AG04449 (cell line): Measurements from ENCODE around the gene DOCK1.

ENCODE experiments used
- CTCF ChIA-PET: fragments of 350-600 bp; formaldehyde crosslinking; extraction: SDS; loops from one replicate; lab custom pipeline; 2021; ENCODE audit warnings: antibody characterized with exemption; lab: Yijun Ruan, JAX
- POLR2A ChIA-PET: fragments of 400-600, 350-600 bp; formaldehyde crosslinking; extraction: SDS; loops from one replicate; lab custom pipeline; 2020; ENCODE audit warnings: antibody characterized with exemption, inconsistent platforms; lab: Yijun Ruan, JAX
- DNase-seq: peaks from one replicate; pipeline ENCODE4 v3.0.0-alpha.2; 2010; ENCODE audit warnings: low read depth, low spot score
- H3K4me3 ChIP-seq: 2 replicates; pipeline ENCODE4 v1.5.1; 2011; ENCODE audit warnings: low read depth, mild to moderate bottlenecking, control low read depth, low read length
- TF ChIP-seq, protein P1 (sequence below): IDR thresholded peaks from one replicate; pipeline ENCODE4 v1.5.1; 2011; ENCODE audit warnings: mild to moderate bottlenecking, moderate library complexity, low read length, control low read depth, inconsistent platforms; ENCODE audit not compliant: insufficient read depth; ENCODE audit errors: missing control alignments

Gene DOCK1

DNA sequence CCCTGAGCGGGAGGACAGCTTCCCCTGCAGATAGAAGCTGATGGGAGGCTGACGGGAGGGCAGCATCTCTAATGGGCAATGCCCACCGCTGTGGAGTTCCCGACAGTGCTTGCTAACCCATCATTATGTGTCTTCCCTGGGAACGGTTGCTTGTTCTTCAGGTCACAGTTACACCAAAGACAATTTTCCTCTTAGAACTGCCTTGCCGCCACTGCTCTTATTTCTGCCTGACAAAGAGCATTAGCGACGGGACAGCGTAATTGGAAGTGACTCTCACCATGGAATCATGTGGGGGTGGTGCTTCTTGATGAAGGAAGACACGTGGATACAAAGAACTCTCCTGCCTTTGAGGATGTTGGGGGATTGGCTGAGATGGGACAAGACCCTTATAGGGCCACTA lies 562.6 kb downstream of the DOCK1 start:
- no peak overlapping the region for H3K4me3 ChIP-seq
- TF ChIP-seq, protein P1, sequence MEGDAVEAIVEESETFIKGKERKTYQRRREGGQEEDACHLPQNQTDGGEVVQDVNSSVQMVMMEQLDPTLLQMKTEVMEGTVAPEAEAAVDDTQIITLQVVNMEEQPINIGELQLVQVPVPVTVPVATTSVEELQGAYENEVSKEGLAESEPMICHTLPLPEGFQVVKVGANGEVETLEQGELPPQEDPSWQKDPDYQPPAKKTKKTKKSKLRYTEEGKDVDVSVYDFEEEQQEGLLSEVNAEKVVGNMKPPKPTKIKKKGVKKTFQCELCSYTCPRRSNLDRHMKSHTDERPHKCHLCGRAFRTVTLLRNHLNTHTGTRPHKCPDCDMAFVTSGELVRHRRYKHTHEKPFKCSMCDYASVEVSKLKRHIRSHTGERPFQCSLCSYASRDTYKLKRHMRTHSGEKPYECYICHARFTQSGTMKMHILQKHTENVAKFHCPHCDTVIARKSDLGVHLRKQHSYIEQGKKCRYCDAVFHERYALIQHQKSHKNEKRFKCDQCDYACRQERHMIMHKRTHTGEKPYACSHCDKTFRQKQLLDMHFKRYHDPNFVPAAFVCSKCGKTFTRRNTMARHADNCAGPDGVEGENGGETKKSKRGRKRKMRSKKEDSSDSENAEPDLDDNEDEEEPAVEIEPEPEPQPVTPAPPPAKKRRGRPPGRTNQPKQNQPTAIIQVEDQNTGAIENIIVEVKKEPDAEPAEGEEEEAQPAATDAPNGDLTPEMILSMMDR = no peak
- DNase-seq = no peak
- CTCF ChIA-PET = no interaction called here
- POLR2A ChIA-PET = no interaction called here

GRCh38 chr10:127468632-127469031 lies 563.4 kb downstream of the DOCK1 start:
- ChIA-PET POLR2A (no interaction called here), CTCF (no interaction called here)
- no peak for DNase-seq
- TF ChIP-seq, protein P1 = no peak
- H3K4me3 ChIP-seq = no peak overlapping the region

DNA sequence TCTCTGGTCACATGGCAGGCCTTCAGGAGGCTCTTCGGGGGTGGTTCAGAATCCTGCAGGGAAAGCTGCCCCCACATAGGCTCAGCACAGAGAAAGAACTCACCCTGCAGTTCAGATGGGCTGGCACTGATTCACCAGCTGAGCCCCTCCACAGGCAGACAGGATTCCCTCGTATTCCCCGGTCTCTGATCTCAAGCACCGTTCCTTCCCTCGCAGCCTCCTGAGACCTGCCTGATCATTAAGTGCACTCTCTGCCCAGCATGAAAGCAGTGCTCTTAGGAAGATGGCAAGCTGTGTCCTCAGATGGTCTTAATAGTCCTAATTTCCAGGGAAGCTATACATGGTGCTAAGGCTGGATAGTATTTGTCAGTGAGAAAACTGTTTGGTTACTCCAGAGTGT lies 565.7 kb downstream of the DOCK1 start:
- TF ChIP-seq, protein P1 = no peak
- no peak for DNase-seq
- ChIA-PET POLR2A (no interaction called here), CTCF (no interaction called here)
- no peak overlapping the region for H3K4me3 ChIP-seq

DNA sequence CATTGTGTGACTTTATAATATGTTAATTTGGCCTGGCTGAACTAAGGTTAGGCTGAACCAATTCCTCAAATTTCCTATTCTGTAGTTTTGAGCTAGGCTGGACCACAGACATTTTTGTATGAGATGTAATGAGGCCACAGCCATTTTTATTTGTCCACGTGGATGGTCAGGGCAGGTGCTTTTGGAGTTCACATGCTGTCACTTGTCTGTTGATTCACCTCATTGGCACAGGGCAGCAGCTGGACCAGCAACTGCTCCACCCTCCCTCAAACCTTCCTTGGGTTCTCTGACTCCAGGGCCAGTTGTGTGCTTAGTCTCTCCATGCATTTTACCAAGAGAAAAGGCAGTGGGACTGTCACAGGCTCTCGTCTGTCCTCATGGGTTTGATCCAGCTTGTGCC lies 567.7 kb downstream of the DOCK1 start:
- no peak for DNase-seq
- TF ChIP-seq, protein P1 = no peak
- CTCF ChIA-PET = no interaction called here
- POLR2A ChIA-PET = no interaction called here
- H3K4me3 ChIP-seq = no peak overlapping the region

GRCh38 chr10:127474501-127474900 lies 569.3 kb downstream of the DOCK1 start:
- no peak for DNase-seq
- POLR2A ChIA-PET = no interaction called here
- H3K4me3 ChIP-seq = no peak overlapping the region
- CTCF ChIA-PET = no interaction called here
- TF ChIP-seq, protein P1 = no peak

DNA sequence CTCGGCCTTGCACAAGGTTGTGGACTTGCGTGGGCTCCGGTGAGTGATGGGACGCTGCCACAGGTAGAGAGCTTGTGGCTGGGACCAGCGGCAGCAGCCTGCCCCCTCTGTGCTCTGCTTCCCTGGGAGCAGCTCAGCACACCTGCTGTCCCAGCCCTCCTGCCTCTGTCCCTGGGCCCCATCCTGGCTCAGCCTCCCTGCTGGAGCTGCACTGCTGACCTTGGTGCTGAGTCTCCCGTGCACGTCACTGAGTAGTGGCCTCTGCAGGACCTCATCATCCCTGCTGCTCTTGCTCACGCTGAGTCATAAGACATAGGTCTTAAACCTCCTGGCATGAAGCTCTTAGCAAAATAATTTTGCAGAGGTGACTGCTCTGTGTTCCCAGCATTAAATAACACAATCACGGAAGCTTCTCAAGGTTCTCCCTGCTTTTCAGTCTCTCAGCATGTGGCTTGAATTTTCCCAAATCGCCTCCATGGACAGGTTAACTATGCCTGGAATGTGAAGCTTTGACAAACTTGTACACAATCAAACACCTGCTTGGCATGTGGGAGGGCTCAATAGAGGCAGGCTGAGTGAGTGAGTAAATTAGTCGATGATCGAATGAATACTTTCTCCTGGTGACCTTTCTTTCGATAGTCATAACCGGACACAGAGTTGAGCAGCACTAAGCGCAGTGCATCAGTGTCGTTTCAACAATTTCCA lies 580.1 kb downstream of the DOCK1 start:
- CTCF ChIA-PET = no interaction called here

More for the DNA sequence above, 580.1 kb downstream of the DOCK1 start:
- no peak overlapping the region for H3K4me3 ChIP-seq
- DNase-seq = no peak
- POLR2A ChIA-PET = no interaction called here
- TF ChIP-seq, protein P1 = no peak
